Spleen (tissue), 11 donors: ENCODE results near the gene OSBPL10. TPM values are rescaled to one million over a fixed set of nuclear protein-coding genes. Genes with fewer than 3 reads are reported as not detected.

ENCODE experiments used
- DNase-seq: peaks from one replicate; pipeline ENCODE4 v3.0.0-alpha.2; 2020
- H3K27ac ChIP-seq, 8 donors: fragments of 200-600 bp; sonication (generic) in 7 of 8; 1 replicate in 4 of 8; 2 replicates in 4 of 8; pipeline versions ENCODE4 v1.5.0 to v1.8.0; 2016 to 2021; ENCODE audit warnings: inconsistent platforms in 4 of 8, mild to moderate bottlenecking in 4 of 8, moderate library complexity in 1 of 8
- H3K27me3 ChIP-seq, 7 donors: fragments of 200-600 bp; sonication (generic) in 6 of 7; replicated peaks in 1 of 7; 1 replicate in 4 of 7; 2 replicates in 3 of 7; pipeline versions ENCODE4 v1.5.0 to v1.8.0; 2016 to 2021; ENCODE audit warnings: inconsistent platforms in 3 of 7, mild to moderate bottlenecking in 1 of 7
- H3K36me3 ChIP-seq, 6 donors: fragments of 200-600 bp; sonication (generic) in 5 of 6; 1 replicate in 4 of 6; 2 replicates in 2 of 6; pipeline versions ENCODE4 v1.5.0 to v1.8.0; 2016 to 2021; ENCODE audit warnings: inconsistent platforms in 2 of 6
- H3K4me1 ChIP-seq, 6 donors: fragments of 200-600 bp; sonication (generic) in 5 of 6; 1 replicate in 3 of 6; 2 replicates in 3 of 6; pipeline versions ENCODE4 v1.5.0 to v1.8.0; 2016 to 2021; ENCODE audit warnings: inconsistent platforms in 3 of 6
- H3K4me3 ChIP-seq, 8 donors: fragments of 200-600 bp; sonication (generic) in 7 of 8; 1 replicate in 4 of 8; 2 replicates in 4 of 8; pipeline versions ENCODE4 v1.5.0 to v1.8.0; 2016 to 2021; ENCODE audit warnings: inconsistent platforms in 4 of 8, mild to moderate bottlenecking in 4 of 8, moderate library complexity in 2 of 8
- H3K9me3 ChIP-seq, 8 donors: fragments of 200-600 bp; sonication (generic) in 7 of 8; 1 replicate in 4 of 8; 2 replicates in 4 of 8; pipeline versions ENCODE4 v1.5.0 to v1.8.0; 2016 to 2021; ENCODE audit warnings: inconsistent platforms in 4 of 8
- POLR2A ChIP-seq, 3 donors: fragments of 450-650 bp; IDR thresholded peaks; one replicate each; pipeline ENCODE4 v1.5.1; 2017; ENCODE audit warnings: antibody characterized with exemption in 3 of 3, mild to moderate bottlenecking in 1 of 3
- POLR2AphosphoS5 ChIP-seq, 3 donors: sonication (generic); formaldehyde crosslinking; IDR thresholded peaks; one replicate each; pipeline ENCODE4 v1.5.1; 2017; ENCODE audit warnings: antibody characterized with exemption in 3 of 3
- WGBS, 5 donors: extraction: QIAGEN DNeasy Blood & Tissue Kit in 3 of 5; methylation state at CpG; one replicate each; pipeline versions ENCODE4 v1.1.5 to v1.1.7; 2013 to 2018; 5-methylcytosine and 5-hydroxymethylcytosine counted together
- intact Hi-C: fragments of 100-400 bp; cut with DNase I; formaldehyde crosslinking; loops from one replicate; pipeline ENCODE4 v1.15.0; 2023; ENCODE audit warnings: low total_unique reads
- polyA plus RNA-seq, 3 donors: library from polyadenylated mRNA; stranded (reverse); fragments of 200-250 nt; gene quantifications; one replicate each; pipeline ENCODE4 v1.2.1, GENCODE V29; 2013
- total RNA-seq, 7 donors: library from RNA; depleted of rRNA in 3 of 7; stranded (reverse); fragments of >200 nt in 3 of 7; fragmentation: NEBNext Ultra II Directional in 4 of 7; extraction: Animal tissue kit (Norgen Biotek cat#: 25700) in 4 of 7; gene quantifications; one replicate each; pipeline versions ENCODE4 v1.1.0 to v1.2.1, GENCODE V29; 2016 to 2021
- TF ChIP-seq, protein P1 (sequence below), 11 experiments: fragments of 200-600 bp in 7 of 11; fragments of 450-650 bp in 4 of 11; sonication (generic) in 4 of 11; IDR thresholded peaks in 8 of 11; conservative IDR thresholded peaks in 3 of 11; 1 replicate in 7 of 11; 2 replicates in 4 of 11; pipeline versions ENCODE4 v1.4.0 to v1.8.0; 2016 to 2021; ENCODE audit warnings: antibody characterized with exemption in 11 of 11, inconsistent platforms in 4 of 11, mild to moderate bottlenecking in 1 of 11
- donor health status: healthy with polysubstance abuse.
- donor health status: DM: no; HTN: no; CAD: no; lungs with moderate emphysema.
- donor health status: DM: no; HTN: no; CAD: no.
- donor health status: Bipolar disorder and iron deficiency.
- donor health status: healthy.
- donor health status: DM: no; HTN: no; CAD: no.
- donor health status: DM: yes; HTN: yes; CAD: no.

OSBPL10 gene
- total and polyA plus RNA-seq, 10 donors = 3.8 to 95.1 (median 56.5) TPM

DNA sequence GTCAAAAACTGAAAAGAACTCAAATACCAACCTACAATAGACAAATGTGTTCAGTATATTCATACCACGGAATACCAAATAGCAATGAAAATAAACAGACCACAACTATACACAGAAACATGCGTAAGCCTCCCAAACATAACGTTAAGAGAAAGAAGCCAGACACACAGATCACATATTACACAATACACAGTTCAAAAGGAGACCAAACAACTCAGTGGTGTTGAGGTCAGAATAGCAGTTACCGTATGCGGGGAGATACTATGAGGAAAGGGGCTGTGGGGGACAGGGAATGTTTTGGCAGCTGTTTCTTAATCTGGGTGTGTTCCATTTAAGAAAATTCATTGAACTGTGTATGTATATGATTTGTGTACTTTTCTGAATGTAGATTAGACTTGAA is 6.6 kb downstream of the OSBPL10 start:
- WGBS, 5 donors = 72 to 89% (median 84%) methylated on average over 5 of the region's 5 CpGs
- no peaks in the 10 kb centered on the region for H3K9me3 ChIP-seq
- intact Hi-C loops = no loop called here

DNA sequence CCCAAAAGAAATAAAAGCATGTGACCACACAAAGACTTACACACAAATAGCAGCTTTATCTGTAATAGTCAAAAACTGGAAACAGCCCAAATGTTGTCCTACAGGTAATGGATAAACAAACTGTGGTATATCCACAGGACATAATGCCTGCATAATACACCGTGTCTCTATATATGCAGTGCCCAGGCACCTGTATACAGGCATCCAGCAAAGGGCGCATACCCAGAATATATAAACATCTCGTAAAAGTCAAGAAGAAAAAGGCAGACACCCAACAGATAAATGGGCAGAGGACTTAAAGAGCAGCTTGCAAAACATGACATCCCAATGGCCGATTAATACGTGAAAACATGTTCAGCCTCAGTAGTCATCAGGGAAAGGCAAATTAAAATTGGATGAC is 7.2 kb downstream of the OSBPL10 start:
- 89 to 97% (median 95%) methylated on average over 5 of the region's 5 CpGs for WGBS, 5 donors
- no peaks in the 10 kb centered on the region for H3K27me3 ChIP-seq
- no peaks in the 10 kb centered on the region for H3K9me3 ChIP-seq
- TF ChIP-seq POLR2A (IDR thresholded peaks at IDR 0.05) = no peak
- TF ChIP-seq, protein P1, sequence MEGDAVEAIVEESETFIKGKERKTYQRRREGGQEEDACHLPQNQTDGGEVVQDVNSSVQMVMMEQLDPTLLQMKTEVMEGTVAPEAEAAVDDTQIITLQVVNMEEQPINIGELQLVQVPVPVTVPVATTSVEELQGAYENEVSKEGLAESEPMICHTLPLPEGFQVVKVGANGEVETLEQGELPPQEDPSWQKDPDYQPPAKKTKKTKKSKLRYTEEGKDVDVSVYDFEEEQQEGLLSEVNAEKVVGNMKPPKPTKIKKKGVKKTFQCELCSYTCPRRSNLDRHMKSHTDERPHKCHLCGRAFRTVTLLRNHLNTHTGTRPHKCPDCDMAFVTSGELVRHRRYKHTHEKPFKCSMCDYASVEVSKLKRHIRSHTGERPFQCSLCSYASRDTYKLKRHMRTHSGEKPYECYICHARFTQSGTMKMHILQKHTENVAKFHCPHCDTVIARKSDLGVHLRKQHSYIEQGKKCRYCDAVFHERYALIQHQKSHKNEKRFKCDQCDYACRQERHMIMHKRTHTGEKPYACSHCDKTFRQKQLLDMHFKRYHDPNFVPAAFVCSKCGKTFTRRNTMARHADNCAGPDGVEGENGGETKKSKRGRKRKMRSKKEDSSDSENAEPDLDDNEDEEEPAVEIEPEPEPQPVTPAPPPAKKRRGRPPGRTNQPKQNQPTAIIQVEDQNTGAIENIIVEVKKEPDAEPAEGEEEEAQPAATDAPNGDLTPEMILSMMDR (IDR thresholded peaks at IDR 0.05 in 8 of 11, conservative IDR thresholded peaks at IDR 0.05 in 3 of 11) = no peak
- no peak for TF ChIP-seq POLR2AphosphoS5 (IDR thresholded peaks at IDR 0.05)
- DNase-seq = no peak
- peaks cover 5 to 99% (median 39%) of the 10 kb centered on the region in 6 donors for H3K4me1 ChIP-seq
- H3K27ac ChIP-seq = peak overlapping the region in 4 of 8 donors; percentile 49 to 73 (median 64)
- intact Hi-C loops = no loop called here
- H3K4me3 ChIP-seq = no peak overlapping the region
- no peaks in the 10 kb centered on the region for H3K36me3 ChIP-seq

More for the DNA sequence above, 6.6 kb downstream of the OSBPL10 start:
- H3K36me3 ChIP-seq = no peaks in the 10 kb centered on the region
- peaks cover 5 to 99% (median 46%) of the 10 kb centered on the region in 6 donors for H3K4me1 ChIP-seq
- H3K4me3 ChIP-seq = no peak overlapping the region
- H3K27ac ChIP-seq = peak overlapping the region in 2 of 8 donors; percentile 63 to 66
- peaks cover 0 to 1% (median 0%) of the 10 kb centered on the region in 7 donors for H3K27me3 ChIP-seq
- TF ChIP-seq, protein P1 (IDR thresholded peaks at IDR 0.05 in 8 of 11, conservative IDR thresholded peaks at IDR 0.05 in 3 of 11) = no peak
- no peak for TF ChIP-seq POLR2AphosphoS5 (IDR thresholded peaks at IDR 0.05)
- no peak for DNase-seq

DNA sequence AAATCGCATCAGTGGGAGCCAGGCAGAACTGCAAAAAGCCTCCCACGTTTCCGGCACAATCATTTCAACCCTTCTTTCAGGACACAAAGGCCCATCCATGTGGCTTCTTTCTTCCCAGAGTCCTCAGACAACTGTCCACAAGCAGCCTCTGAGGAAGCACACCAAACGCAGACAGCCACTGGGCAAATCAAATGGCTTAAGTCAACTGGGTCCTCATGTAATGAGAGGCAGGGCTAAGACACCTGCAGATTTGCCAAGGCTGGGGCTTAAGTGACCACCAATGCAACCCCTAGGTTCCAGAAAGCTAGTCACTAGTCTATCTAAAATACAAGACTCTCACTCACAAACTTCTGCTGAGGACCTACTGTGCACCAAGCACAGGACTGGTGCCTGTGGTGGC is 8.0 kb downstream of the OSBPL10 start:
- intact Hi-C loops = no loop called here
- WGBS, 5 donors = 61 to 84% (median 83%) methylated on average over 4 of the region's 4 CpGs

DNA sequence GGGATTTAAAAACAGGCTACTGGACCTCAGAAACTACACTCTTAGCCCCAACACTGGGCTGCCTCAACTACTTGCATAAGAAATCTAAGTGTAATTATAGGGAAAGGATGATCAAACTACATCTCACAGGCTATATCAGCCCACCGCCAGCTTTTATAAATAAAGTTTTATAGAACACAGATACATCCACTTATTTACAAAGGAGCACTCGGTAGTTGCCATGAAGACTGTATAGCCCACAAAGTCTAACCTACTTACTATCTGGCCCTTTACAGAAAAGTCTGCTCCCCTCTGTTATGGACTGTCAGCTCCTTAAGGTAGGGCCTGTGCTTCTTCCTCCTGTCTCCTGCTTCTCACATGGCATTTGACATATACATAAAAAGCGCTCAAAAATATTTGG is 9.5 kb downstream of the OSBPL10 start:
- Histone ChIP-seq H3K9me3 (no peaks in the 10 kb centered on the region), H3K36me3 (no peaks in the 10 kb centered on the region), H3K27ac (peak overlapping the region in 5 of 8 donors; percentile 49 to 73 (median 63)), H3K4me1 (peaks cover 9 to 94% (median 32%) of the 10 kb centered on the region in 6 donors), H3K4me3 (no peak overlapping the region), H3K27me3 (no peaks in the 10 kb centered on the region)
- no peak for TF ChIP-seq POLR2AphosphoS5 (IDR thresholded peaks at IDR 0.05)
- TF ChIP-seq, protein P1 (IDR thresholded peaks at IDR 0.05 in 8 of 11, conservative IDR thresholded peaks at IDR 0.05 in 3 of 11) = no peak
- no peak for TF ChIP-seq POLR2A (IDR thresholded peaks at IDR 0.05)
- 91 to 98% (median 97%) methylated on average over 3 of the region's 3 CpGs for WGBS, 5 donors
- intact Hi-C loops = no loop called here
- no peak for DNase-seq

More for the DNA sequence above, 8.0 kb downstream of the OSBPL10 start:
- Histone ChIP-seq H3K27ac (peak overlapping the region in 5 of 8 donors; percentile 49 to 73 (median 63)), H3K36me3 (no peaks in the 10 kb centered on the region), H3K9me3 (no peaks in the 10 kb centered on the region), H3K4me1 (peaks cover 4 to 96% (median 33%) of the 10 kb centered on the region in 6 donors), H3K27me3 (no peaks in the 10 kb centered on the region), H3K4me3 (no peak overlapping the region)
- no peak for DNase-seq
- TF ChIP-seq POLR2AphosphoS5 (IDR thresholded peaks at IDR 0.05) (no peak), POLR2A (IDR thresholded peaks at IDR 0.05) (no peak)
- TF ChIP-seq, protein P1 (IDR thresholded peaks at IDR 0.05 in 8 of 11, conservative IDR thresholded peaks at IDR 0.05 in 3 of 11) = no peak
